WERI-Rb-1 (cell line): Measurements from ENCODE around the gene ACTR3.

Source experiments
- DNase-seq: peaks from one replicate; pipeline ENCODE4 v3.0.0-alpha.2; 2020
- H3K27ac ChIP-seq: fragments of 250-450 bp; sonication (Bioruptor Pico); 2 replicates; pipeline ENCODE4 v1.5.1; 2020; ENCODE audit warnings: mild to moderate bottlenecking, moderate library complexity
- H3K27me3 ChIP-seq: fragments of 250-450 bp; sonication (Bioruptor Pico); 2 replicates; pipeline ENCODE4 v1.5.1; 2021; ENCODE audit warnings: mild to moderate bottlenecking, low read depth, moderate library complexity; ENCODE audit not compliant: insufficient read depth, severe bottlenecking
- H3K36me3 ChIP-seq: fragments of 250-450 bp; sonication (Bioruptor Pico); 2 replicates; pipeline ENCODE4 v1.5.1; 2020; ENCODE audit warnings: mild to moderate bottlenecking, moderate library complexity
- H3K4me3 ChIP-seq: 2 replicates; pipeline ENCODE4 v1.5.1; 2011; ENCODE audit warnings: low read depth, mild to moderate bottlenecking, control low read depth, low read length
- H3K9me3 ChIP-seq: fragments of 250-450 bp; sonication (Bioruptor Pico); 2 replicates; pipeline ENCODE4 v1.5.1; 2021; ENCODE audit warnings: mild to moderate bottlenecking, moderate library complexity; ENCODE audit not compliant: severe bottlenecking
- CTCF ChIP-seq: IDR thresholded peaks from 2 replicates; pipeline ENCODE4 v1.5.1; 2011; ENCODE audit warnings: low read depth, mild to moderate bottlenecking, control low read depth, inconsistent platforms, low read length

ACTR3 gene

DNA sequence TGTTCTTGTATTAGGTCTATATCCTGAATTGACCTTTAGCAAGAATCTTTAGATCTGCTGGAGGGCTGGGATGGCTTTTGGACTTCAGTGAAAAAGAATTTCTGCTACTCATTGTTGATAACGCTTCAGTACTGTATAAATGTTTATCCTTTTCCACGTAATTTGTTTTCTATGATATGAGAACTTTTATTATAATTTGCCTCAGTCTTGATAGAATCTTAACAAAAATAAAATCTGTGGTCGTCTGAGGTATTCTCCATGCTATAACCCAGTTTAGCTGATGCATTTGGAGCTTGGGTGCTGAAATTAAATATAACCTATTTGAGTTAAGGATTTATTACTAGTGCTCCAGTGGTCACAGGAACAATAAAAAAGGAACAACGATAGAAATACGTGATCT is 71.1 kb downstream of the ACTR3 start:
- no peaks in the 10 kb centered on the region for H3K27me3 ChIP-seq
- no peaks in the 10 kb centered on the region for H3K9me3 ChIP-seq
- DNase-seq, result no peak
- peaks cover under 1% of the 10 kb centered on the region; the same call in 1 of the 2 replicates for H3K36me3 ChIP-seq
- H3K27ac ChIP-seq, result no peak overlapping the region
- TF ChIP-seq CTCF, result no peak
- H3K4me3 ChIP-seq, result no peak overlapping the region

GRCh38 chr2:113962692-113963480 is 73.0 kb downstream of the ACTR3 start:
- TF ChIP-seq CTCF, result no peak
- DNase-seq, result no peak
- Histone ChIP-seq H3K36me3 (no peaks in the 10 kb centered on the region), H3K9me3 (no peaks in the 10 kb centered on the region), H3K27me3 (no peaks in the 10 kb centered on the region), H3K27ac (no peak overlapping the region), H3K4me3 (no peak overlapping the region)

- H3K27me3 ChIP-seq, result no peaks in the 10 kb centered on the region
- DNase-seq, result no peak
- H3K4me3 ChIP-seq, result no peak overlapping the region
- no peak overlapping the region for H3K27ac ChIP-seq
- no peaks in the 10 kb centered on the region for H3K36me3 ChIP-seq
- TF ChIP-seq CTCF, result no peak
- H3K9me3 ChIP-seq, result no peaks in the 10 kb centered on the region
These were observed 74.1 kb downstream of the ACTR3 start for GRCh38 chr2:113963965-113964364.

DNA sequence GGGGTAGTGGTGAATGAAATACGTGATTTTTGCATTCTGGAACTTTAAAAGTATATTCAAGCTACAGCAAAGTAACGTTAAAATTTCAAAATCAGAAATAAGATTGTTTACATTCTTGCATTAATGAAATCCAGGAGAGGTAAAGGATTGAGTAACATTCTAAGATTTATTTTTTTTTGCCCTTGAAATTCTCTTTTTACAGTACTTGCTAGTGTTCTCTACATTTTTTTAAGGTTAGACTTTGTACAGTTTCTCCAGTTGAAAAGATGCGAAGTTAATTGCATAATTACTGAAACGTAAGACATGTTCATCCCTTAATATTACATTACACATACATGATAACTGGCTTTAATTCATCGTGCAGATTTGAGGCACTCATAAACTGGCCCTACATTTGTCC is 74.5 kb downstream of the ACTR3 start:
- no peak for TF ChIP-seq CTCF
- Histone ChIP-seq H3K4me3 (no peak overlapping the region), H3K9me3 (no peaks in the 10 kb centered on the region), H3K27me3 (no peaks in the 10 kb centered on the region), H3K36me3 (no peaks in the 10 kb centered on the region), H3K27ac (no peak overlapping the region)
- no peak for DNase-seq

DNA sequence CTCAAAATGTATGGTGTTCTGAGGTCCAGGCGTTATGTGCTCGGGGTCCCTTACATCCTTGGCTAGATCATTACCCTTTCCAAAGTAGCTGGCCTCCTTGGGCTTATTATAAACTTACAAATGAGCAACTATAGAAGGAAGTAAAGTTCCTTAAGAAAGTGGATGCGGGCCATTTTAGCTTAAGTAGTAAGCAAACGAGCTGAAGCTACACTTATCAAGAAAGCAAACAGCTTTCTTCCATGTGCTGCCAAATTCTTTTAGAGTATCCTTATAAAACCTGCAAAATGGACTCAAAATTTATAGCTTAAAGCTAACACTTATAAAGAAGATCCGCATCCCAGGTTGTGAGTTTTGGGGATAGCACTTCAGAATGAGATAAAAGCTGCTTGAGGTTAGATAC is 75.3 kb downstream of the ACTR3 start:
- H3K27me3 ChIP-seq, result no peaks in the 10 kb centered on the region
- no peak for DNase-seq
- no peak overlapping the region for H3K4me3 ChIP-seq
- TF ChIP-seq CTCF, result no peak
- no peak overlapping the region for H3K27ac ChIP-seq
- no peaks in the 10 kb centered on the region for H3K9me3 ChIP-seq
- no peaks in the 10 kb centered on the region for H3K36me3 ChIP-seq

GRCh38 chr2:113965644-113966043 is 75.8 kb downstream of the ACTR3 start:
- no peak overlapping the region for H3K27ac ChIP-seq
- no peaks in the 10 kb centered on the region for H3K9me3 ChIP-seq
- peak; percentile 84 for TF ChIP-seq CTCF
- no peaks in the 10 kb centered on the region for H3K36me3 ChIP-seq
- H3K27me3 ChIP-seq, result no peaks in the 10 kb centered on the region
- peak; percentile 55 for DNase-seq
- H3K4me3 ChIP-seq, result no peak overlapping the region
